PC-9 (cell line): ENCODE data around the gene SCRN2. TPM values are rescaled to one million over a fixed set of nuclear protein-coding genes. Genes with fewer than 3 reads are reported as not detected.
A peak's percentile ranks its signal among the peaks of the same experiment; 100 is the strongest.

Experiments used
- BruUV-seq: library from RNA; stranded (reverse); fragments of 400-500 nt; replicated peaks from 2 replicates; lab custom pipeline; 2021; lab: Mats Ljungman, UMichigan
- CTCF ChIA-PET: fragments of 300-600 bp; sonication (Branson Sonifier 250); formaldehyde crosslinking; loops from one replicate; lab custom pipeline; 2022; ENCODE audit warnings: antibody characterized with exemption; lab: Charles Lee
- POLR2A ChIA-PET: fragments of 300-600 bp; sonication (Branson Sonifier 250); formaldehyde crosslinking; loops from one replicate; lab custom pipeline; 2022; ENCODE audit warnings: antibody characterized with exemption; ENCODE audit not compliant: unreplicated experiment; lab: Charles Lee
- DNase-seq, 2 experiments: peaks; one replicate each; pipeline versions ENCODE4 v3.0.0 to v3.0.0-alpha.2; 2015 to 2022; ENCODE audit warnings: mixed read lengths in 1 of 2
- H2AFZ ChIP-seq: fragments of 200-600 bp; sonication (generic); 2 replicates; pipeline ENCODE4 v1.8.1; 2017; ENCODE audit warnings: antibody characterized with exemption
- H3F3A ChIP-seq: fragments of 200-600 bp; sonication (generic); 2 replicates; pipeline ENCODE4 v1.8.1; 2017; ENCODE audit warnings: antibody characterized with exemption, mild to moderate bottlenecking, low read depth; ENCODE audit not compliant: insufficient read depth
- H3K27ac ChIP-seq: fragments of 200-600 bp; sonication (generic); 2 replicates; pipeline ENCODE4 v1.6.1; 2016; ENCODE audit warnings: mixed run types
- H3K27me3 ChIP-seq: fragments of 200-600 bp; sonication (generic); 2 replicates; pipeline ENCODE4 v1.6.1; 2016; ENCODE audit warnings: low read depth, mixed run types; ENCODE audit not compliant: insufficient read depth
- H3K36me3 ChIP-seq: fragments of 200-600 bp; sonication (generic); 2 replicates; pipeline ENCODE4 v1.6.1; 2016; ENCODE audit warnings: low read depth, mixed run types
- H3K4me1 ChIP-seq: fragments of 200-600 bp; sonication (generic); replicated peaks from 2 replicates; pipeline ENCODE4 v1.6.1; 2016; ENCODE audit warnings: mixed run types; ENCODE audit not compliant: insufficient read depth
- H3K4me2 ChIP-seq: fragments of 200-600 bp; sonication (generic); 2 replicates; pipeline ENCODE4 v1.6.1; 2017; ENCODE audit warnings: mixed run types
- H3K4me3 ChIP-seq: fragments of 200-600 bp; sonication (generic); 2 replicates; pipeline ENCODE4 v1.6.1; 2016; ENCODE audit warnings: mixed run types
- H3K79me2 ChIP-seq: fragments of 200-600 bp; sonication (generic); 2 replicates; pipeline ENCODE4 v1.6.1; 2017; ENCODE audit warnings: low read depth, mixed run types
- H3K9me2 ChIP-seq: fragments of 200-600 bp; sonication (generic); 2 replicates; pipeline ENCODE4 v1.8.1; 2017; ENCODE audit warnings: mild to moderate bottlenecking; ENCODE audit not compliant: insufficient read depth
- H3K9me3 ChIP-seq: fragments of 200-600 bp; sonication (generic); 2 replicates; pipeline ENCODE4 v1.8.1; 2016; ENCODE audit warnings: low read depth; ENCODE audit not compliant: insufficient read depth
- H4K20me1 ChIP-seq: fragments of 200-600 bp; sonication (generic); 2 replicates; pipeline ENCODE4 v1.8.1; 2017; ENCODE audit not compliant: insufficient read depth
- EZH2 ChIP-seq: fragments of 200-600 bp; sonication (generic); IDR thresholded peaks from 2 replicates; pipeline ENCODE4 v1.8.0; 2017; ENCODE audit warnings: antibody characterized with exemption, low read depth
- intact Hi-C: fragments of 100-400 bp; cut with micrococcal nuclease; formaldehyde crosslinking; loops from one replicate; pipeline ENCODE4 v1.10.0; 2022; ENCODE audit not compliant: unreplicated experiment
- total RNA-seq: library from RNA; stranded (reverse); gene quantifications from 2 replicates; pipeline ENCODE4 v1.2.3, GENCODE V29; 2021
- TF ChIP-seq, protein P1 (sequence below): fragments of 200-600 bp; sonication (generic); conservative IDR thresholded peaks from 2 replicates; pipeline ENCODE4 v1.6.1; 2017; ENCODE audit warnings: mixed run types, antibody characterized with exemption, mild to moderate bottlenecking, moderate library complexity

The SCRN2 gene
- total RNA-seq, 1 experiment from 2014 or later, result 31.7 TPM

DNA sequence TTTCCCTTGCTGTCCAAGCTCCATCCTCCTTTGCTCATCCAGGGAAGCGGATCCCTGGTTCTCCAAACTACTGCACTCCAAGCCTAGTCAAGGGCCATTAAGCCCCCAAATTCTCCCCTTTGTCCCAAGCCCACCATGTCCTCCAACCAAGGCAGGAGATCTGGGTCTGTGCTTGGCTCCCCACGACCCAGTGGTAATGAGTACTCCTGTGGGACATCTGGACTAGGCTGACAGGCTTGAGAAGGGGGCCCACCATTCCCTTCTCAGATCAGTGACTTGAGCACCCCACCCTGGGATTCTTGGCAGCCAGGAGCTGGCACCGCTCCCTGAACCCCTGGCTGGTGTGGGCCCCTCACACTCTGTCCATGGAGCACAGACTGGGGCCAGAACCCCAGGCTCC is 36.6 kb downstream of the SCRN2 start:
- Histone ChIP-seq H3K4me2 (no peak overlapping the region), H2AFZ (no peak overlapping the region), H3K27ac (no peak overlapping the region), H3K36me3 (peaks cover 22% of the 10 kb centered on the region), H3K79me2 (no peaks in the 10 kb centered on the region), H3K9me3 (no peaks in the 10 kb centered on the region), H3K27me3 (no peaks in the 10 kb centered on the region), H3F3A (peaks cover 22% of the 10 kb centered on the region), H3K9me2 (no peaks in the 10 kb centered on the region), H4K20me1 (no peaks in the 10 kb centered on the region), H3K4me1 (peaks cover 11% of the 10 kb centered on the region), H3K4me3 (no peak overlapping the region)
- ChIA-PET POLR2A (no interaction called here), CTCF (no interaction called here)
- no TSS peak for BruUV-seq
- DNase-seq, result no peak
- TF ChIP-seq, protein P1, sequence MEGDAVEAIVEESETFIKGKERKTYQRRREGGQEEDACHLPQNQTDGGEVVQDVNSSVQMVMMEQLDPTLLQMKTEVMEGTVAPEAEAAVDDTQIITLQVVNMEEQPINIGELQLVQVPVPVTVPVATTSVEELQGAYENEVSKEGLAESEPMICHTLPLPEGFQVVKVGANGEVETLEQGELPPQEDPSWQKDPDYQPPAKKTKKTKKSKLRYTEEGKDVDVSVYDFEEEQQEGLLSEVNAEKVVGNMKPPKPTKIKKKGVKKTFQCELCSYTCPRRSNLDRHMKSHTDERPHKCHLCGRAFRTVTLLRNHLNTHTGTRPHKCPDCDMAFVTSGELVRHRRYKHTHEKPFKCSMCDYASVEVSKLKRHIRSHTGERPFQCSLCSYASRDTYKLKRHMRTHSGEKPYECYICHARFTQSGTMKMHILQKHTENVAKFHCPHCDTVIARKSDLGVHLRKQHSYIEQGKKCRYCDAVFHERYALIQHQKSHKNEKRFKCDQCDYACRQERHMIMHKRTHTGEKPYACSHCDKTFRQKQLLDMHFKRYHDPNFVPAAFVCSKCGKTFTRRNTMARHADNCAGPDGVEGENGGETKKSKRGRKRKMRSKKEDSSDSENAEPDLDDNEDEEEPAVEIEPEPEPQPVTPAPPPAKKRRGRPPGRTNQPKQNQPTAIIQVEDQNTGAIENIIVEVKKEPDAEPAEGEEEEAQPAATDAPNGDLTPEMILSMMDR, result no peak
- no peak for TF ChIP-seq EZH2
- intact Hi-C loops, result loop anchor here (5.0 kb wide), 1 partner anchor 862 kb away; no protein-coding TSS in a partner anchor

DNA sequence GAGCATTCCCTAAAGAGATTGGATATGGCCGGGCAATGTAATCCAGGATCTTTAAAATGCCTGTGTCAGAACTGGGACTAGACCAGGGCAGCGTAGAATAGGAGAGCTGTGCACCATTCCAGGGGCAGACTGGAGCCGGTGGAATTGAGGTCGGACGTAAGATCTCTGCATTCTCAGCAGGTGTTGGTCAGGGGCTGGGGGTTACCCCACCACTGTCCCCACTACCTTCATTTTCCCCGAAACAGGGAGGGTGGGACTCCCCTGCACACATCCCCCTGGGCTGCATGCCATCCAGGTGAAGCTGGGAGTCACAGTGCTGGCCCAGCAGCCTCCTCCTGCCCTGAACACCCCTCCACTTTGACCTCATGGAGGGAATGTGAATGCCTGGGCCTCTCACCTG is 37.3 kb downstream of the SCRN2 start:
- Histone ChIP-seq H3K9me2 (no peaks in the 10 kb centered on the region), H3K27me3 (no peaks in the 10 kb centered on the region), H3K36me3 (peaks cover 16% of the 10 kb centered on the region), H3K79me2 (no peaks in the 10 kb centered on the region), H3K9me3 (no peaks in the 10 kb centered on the region), H2AFZ (no peak overlapping the region), H3K27ac (no peak overlapping the region), H3K4me1 (peaks cover 4% of the 10 kb centered on the region), H3F3A (peaks cover 15% of the 10 kb centered on the region), H3K4me2 (no peak overlapping the region), H3K4me3 (no peak overlapping the region), H4K20me1 (no peaks in the 10 kb centered on the region)
- intact Hi-C loops, result loop anchor here (5.0 kb wide), 1 partner anchor 861 kb away; no protein-coding TSS in a partner anchor
- DNase-seq, result no peak
- TF ChIP-seq, protein P1, result no peak
- TF ChIP-seq EZH2, result no peak
- ChIA-PET CTCF (no interaction called here), POLR2A (no interaction called here)
- BruUV-seq, result TSS peak; percentile 17

DNA sequence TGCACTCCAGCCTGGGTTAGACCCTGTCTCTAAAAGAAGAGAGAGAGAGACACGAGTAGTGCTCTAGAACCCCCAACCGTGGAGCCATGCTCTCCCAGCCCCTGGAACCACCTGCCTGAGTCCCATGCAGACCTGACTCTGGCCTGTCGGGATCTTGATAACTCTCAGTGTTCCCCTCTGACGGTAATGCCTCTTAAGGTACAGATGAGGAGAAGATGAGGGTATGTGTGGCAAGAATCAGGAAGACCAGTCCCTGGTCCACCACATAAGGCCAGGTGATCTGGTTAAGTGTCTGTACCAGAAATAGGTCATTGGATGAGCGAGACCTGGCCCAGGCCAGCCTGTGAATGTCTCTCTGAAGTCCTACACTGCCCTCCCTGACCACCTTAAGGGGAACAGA is 37.9 kb downstream of the SCRN2 start:
- intact Hi-C loops, result loop anchor here (5.0 kb wide), 1 partner anchor 861 kb away; no protein-coding TSS in a partner anchor
- DNase-seq, result no peak
- peaks cover 11% of the 10 kb centered on the region; the same call in 1 of the 2 replicates for H3F3A ChIP-seq
- H4K20me1 ChIP-seq, result no peaks in the 10 kb centered on the region
- H2AFZ ChIP-seq, result no peak overlapping the region
- BruUV-seq, result no TSS peak
- H3K27me3 ChIP-seq, result no peaks in the 10 kb centered on the region
- H3K4me3 ChIP-seq, result no peak overlapping the region
- TF ChIP-seq, protein P1, result no peak
- no peak for TF ChIP-seq EZH2
- CTCF ChIA-PET, result interaction anchor here (0.5 to 0.7 kb wide), 2 partner anchors 167 to 927 kb away, joined by 3 read pairs; no protein-coding TSS in a partner anchor
- H3K27ac ChIP-seq, result no peak overlapping the region
- H3K79me2 ChIP-seq, result no peaks in the 10 kb centered on the region
- H3K36me3 ChIP-seq, result peaks cover 11% of the 10 kb centered on the region; the same call in 1 of the 2 replicates
- no peaks in the 10 kb centered on the region for H3K9me3 ChIP-seq
- no peaks in the 10 kb centered on the region for H3K4me1 ChIP-seq
- no peak overlapping the region for H3K4me2 ChIP-seq
- POLR2A ChIA-PET, result interaction anchor here (0.7 kb wide), 1 partner anchor 16 kb away, joined by 3 read pairs; no protein-coding TSS in a partner anchor
- no peaks in the 10 kb centered on the region for H3K9me2 ChIP-seq
